ENCODE measurements around the gene NUP85. TPM values are rescaled to one million over a fixed set of nuclear protein-coding genes. Genes with fewer than 3 reads are reported as not detected.
"Not testable (repeated sequence)": the region's sequence is repeated elsewhere in the genome, so short reads cannot be mapped to it uniquely, and the experiment has no call there.

Gene NUP85
- total and polyA plus RNA-seq, 11 donors = 9.4 to 40.9 (median 21.5) TPM

- peaks cover 0 to 66% (median 52%) of the 10 kb centered on the region in 9 donors for H3K36me3 ChIP-seq
- no peaks in the 10 kb centered on the region for H3K27me3 ChIP-seq
- TF ChIP-seq POLR2A (IDR thresholded peaks at IDR 0.05) = no peak
- DNase-seq (no peak), ATAC-seq (no peak)
- intact Hi-C loops (cut with DNase I) = no loop called here
- 94 to 98% (median 95%) methylated on average over 12 of the region's 12 CpGs for WGBS, 4 donors
- H3K4me1 ChIP-seq = peaks cover 0 to 50% (median 15%) of the 10 kb centered on the region in 12 donors
- H3K9me3 ChIP-seq = no peaks in the 10 kb centered on the region
- H3K4me3 ChIP-seq = no peak overlapping the region
- H3K27ac ChIP-seq = no peak overlapping the region
These were observed 40.9 kb downstream of the NUP85 start for GRCh38 chr17:75246404-75246803.

DNA sequence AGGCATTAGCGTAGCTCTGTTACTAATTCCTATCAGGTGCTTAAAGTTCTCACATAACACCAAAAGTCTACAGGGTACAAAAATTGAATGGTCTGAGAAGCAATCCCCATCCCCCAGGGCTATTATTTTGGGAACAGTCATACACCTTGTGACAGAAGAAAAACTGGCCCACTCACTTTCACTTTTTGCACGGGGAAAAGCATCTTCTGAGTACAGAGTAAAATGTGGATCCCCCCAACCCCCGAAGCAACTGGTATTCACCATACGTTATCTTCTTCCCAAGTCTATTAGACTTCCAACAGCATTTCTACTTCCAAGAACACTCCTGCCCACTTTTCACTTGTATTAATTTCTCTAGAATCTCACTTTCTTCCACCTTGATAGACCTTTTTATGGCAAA lies 44.1 kb downstream of the NUP85 start:
- WGBS, 4 donors = 70 to 80% (median 77%) methylated on average over 4 of the region's 4 CpGs
- peak overlapping the region in 4 of 12 donors; percentile 0 to 38 (median 12) for H3K4me3 ChIP-seq
- ATAC-seq (no peak), DNase-seq (no peak)
- peaks cover 0 to 34% (median 20%) of the 10 kb centered on the region in 9 donors for H3K36me3 ChIP-seq
- no peaks in the 10 kb centered on the region for H3K27me3 ChIP-seq
- no peaks in the 10 kb centered on the region for H3K9me3 ChIP-seq
- intact Hi-C loops (cut with DNase I) = no loop called here
- H3K4me1 ChIP-seq = peaks cover 0 to 33% (median 15%) of the 10 kb centered on the region in 12 donors
- TF ChIP-seq POLR2A (IDR thresholded peaks at IDR 0.05) = no peak
- TF ChIP-seq, protein P1, sequence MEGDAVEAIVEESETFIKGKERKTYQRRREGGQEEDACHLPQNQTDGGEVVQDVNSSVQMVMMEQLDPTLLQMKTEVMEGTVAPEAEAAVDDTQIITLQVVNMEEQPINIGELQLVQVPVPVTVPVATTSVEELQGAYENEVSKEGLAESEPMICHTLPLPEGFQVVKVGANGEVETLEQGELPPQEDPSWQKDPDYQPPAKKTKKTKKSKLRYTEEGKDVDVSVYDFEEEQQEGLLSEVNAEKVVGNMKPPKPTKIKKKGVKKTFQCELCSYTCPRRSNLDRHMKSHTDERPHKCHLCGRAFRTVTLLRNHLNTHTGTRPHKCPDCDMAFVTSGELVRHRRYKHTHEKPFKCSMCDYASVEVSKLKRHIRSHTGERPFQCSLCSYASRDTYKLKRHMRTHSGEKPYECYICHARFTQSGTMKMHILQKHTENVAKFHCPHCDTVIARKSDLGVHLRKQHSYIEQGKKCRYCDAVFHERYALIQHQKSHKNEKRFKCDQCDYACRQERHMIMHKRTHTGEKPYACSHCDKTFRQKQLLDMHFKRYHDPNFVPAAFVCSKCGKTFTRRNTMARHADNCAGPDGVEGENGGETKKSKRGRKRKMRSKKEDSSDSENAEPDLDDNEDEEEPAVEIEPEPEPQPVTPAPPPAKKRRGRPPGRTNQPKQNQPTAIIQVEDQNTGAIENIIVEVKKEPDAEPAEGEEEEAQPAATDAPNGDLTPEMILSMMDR (IDR thresholded peaks at IDR 0.05) = no peak
- H3K27ac ChIP-seq = peak overlapping the region in 7 of 12 donors; percentile 15 to 61 (median 51)

DNA sequence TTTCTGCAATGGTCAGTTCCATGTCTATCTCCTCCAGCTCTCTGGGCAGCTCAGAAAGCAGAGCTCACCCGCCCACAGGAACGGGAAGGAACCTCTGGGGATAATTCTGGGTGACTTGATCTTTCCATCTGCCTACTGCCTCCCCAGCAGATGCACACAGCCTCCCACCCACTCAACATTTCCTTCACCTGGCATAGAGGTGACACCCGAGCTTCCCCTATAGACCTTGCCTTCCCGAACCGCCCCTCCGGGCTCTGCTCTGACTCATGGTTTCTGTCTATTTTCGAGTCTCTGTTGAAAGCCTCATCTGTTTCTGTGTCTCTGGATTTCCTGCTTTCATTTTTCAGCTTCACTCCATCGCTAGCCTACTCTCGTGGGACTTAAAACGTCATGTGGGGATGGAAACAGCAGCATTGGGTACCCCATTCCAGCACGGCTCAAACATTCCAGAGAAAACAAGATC lies 44.6 kb downstream of the NUP85 start:
- Histone ChIP-seq H3K27ac (peak overlapping the region in 9 of 12 donors; percentile 2 to 61 (median 41)), H3K4me3 (peak overlapping the region in 7 of 12 donors; percentile 0 to 46 (median 13)), H3K27me3 (no peaks in the 10 kb centered on the region), H3K9me3 (no peaks in the 10 kb centered on the region), H3K4me1 (peaks cover 0 to 32% (median 15%) of the 10 kb centered on the region in 12 donors), H3K36me3 (peaks cover 0 to 30% (median 16%) of the 10 kb centered on the region in 9 donors)
- ATAC-seq (peak; percentile 32 to 82 (median 73)), DNase-seq (no peak)
- 39 to 57% (median 53%) methylated on average over 11 of the region's 11 CpGs for WGBS, 4 donors
- TF ChIP-seq, protein P1 (IDR thresholded peaks at IDR 0.05) = no peak
- TF ChIP-seq POLR2A (IDR thresholded peaks at IDR 0.05) = no peak
- intact Hi-C loops (cut with DNase I) = no loop called here

- no peak overlapping the region for H3K27ac ChIP-seq
These were observed 46.7 kb downstream of the NUP85 start for GRCh38 chr17:75252039-75252816.

DNA sequence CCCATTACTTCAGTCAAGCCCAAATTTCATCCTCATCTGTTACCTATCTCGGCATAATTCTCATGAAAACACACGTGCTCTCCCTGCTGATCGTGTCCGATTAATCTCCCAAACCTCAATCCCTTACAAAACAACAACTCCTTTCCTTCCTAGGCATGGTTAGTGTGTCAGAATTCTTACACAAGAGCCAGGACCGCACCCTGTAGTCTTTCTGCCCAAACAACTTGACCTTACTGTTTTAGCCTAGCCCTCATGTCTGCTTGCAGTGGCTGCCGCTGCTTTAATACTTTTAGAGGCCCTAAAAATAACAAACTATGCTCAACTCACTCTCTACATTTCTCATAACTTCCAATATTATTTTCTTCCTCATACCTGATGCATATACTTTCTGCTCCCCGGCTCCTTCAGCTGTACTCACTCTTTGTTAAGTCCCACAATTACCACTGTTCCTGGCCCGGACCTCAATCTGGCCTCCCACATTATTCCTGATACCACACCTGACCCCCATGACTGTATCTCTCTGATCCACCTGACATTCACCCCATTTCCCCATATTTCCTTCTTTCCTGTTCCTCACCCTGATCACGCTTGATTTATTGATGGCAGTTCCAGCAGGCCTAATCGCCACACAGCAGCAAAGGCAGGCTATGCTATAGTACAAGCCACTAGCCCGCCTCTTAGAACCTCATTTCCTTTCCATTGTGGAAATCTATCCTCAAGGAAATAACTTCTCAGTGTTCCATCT lies 50.6 kb downstream of the NUP85 start:
- intact Hi-C loops (cut with DNase I); H3K4me3 ChIP-seq; H3K9me3 ChIP-seq; DNase-seq; H3K36me3 ChIP-seq; H3K27me3 ChIP-seq; ATAC-seq: not testable (repeated sequence)
- peaks cover 10 to 34% (median 18%) of the 10 kb centered on the region in 12 donors for H3K4me1 ChIP-seq
- WGBS, 4 donors = 63 to 74% (median 65%) methylated on average over 11 of the region's 11 CpGs
- H3K27ac ChIP-seq = peak overlapping the region in 3 of 12 donors; percentile 6 to 40 (median 24)

More at GRCh38 chr17:75252039-75252816, 46.7 kb downstream of the NUP85 start:
- Histone ChIP-seq H3K9me3 (no peaks in the 10 kb centered on the region), H3K4me1 (peaks cover 0 to 32% (median 16%) of the 10 kb centered on the region in 12 donors), H3K36me3 (peaks cover 0 to 9% (median 0%) of the 10 kb centered on the region in 9 donors), H3K4me3 (no peak overlapping the region), H3K27me3 (no peaks in the 10 kb centered on the region)
- TF ChIP-seq, protein P1 (IDR thresholded peaks at IDR 0.05) = no peak
- no peak for TF ChIP-seq POLR2A (IDR thresholded peaks at IDR 0.05)
- no peak for DNase-seq
- intact Hi-C loops (cut with DNase I) = no loop called here
- ATAC-seq = no peak
- 90 to 94% (median 93%) methylated on average over 8 of the region's 8 CpGs for WGBS, 4 donors

DNA sequence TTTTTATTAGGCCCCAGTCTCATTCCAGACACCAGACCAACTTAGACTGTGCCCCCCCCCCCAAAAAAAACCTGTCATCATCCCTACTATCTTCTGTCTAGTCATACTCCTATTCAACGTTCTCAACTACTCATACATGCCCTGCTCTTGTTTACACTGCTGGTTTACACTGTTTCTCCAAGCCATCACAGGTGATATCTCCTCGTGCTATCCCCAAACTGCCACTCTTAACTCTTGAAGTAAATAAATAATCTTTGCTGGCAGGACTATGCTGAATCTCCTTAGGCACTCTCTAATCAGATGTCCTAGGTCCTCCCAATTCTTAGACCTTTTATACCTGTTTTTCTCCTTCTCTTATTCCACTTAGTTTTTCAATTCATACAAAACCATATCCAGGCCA lies 51.7 kb downstream of the NUP85 start:
- 46 to 59% (median 56%) methylated on average over 2 of the region's 2 CpGs for WGBS, 4 donors
- H3K27ac ChIP-seq; intact Hi-C loops (cut with DNase I); H3K27me3 ChIP-seq; H3K9me3 ChIP-seq; H3K4me3 ChIP-seq; H3K36me3 ChIP-seq; ATAC-seq; DNase-seq: not testable (repeated sequence)
- H3K4me1 ChIP-seq = peaks cover 10 to 34% (median 18%) of the 10 kb centered on the region in 12 donors
